GM19351 (cell line): ENCODE data around the gene AIRE.
"Not testable (repeated sequence)": the region's sequence is repeated elsewhere in the genome, so short reads cannot be mapped to it uniquely, and the experiment has no call there.

Experiments used
- ATAC-seq: cut with Tn5 transposase; IDR thresholded peaks from one replicate; pipeline ENCODE4 v1.9.1; 2021; ENCODE audit warnings: mild to moderate bottlenecking, moderate library complexity; ENCODE audit not compliant: unreplicated experiment

AIRE gene

GRCh38 chr21:44265734-44266270 is 19.9 kb upstream of the AIRE start:
- ATAC-seq, result no peak

GRCh38 chr21:44267655-44268142 is 18.0 kb upstream of the AIRE start:
- ATAC-seq, result no peak

GRCh38 chr21:44269090-44269489 is 16.6 kb upstream of the AIRE start:
- no peak for ATAC-seq

GRCh38 chr21:44271558-44272283 is 14.0 kb upstream of the AIRE start:
- no peak for ATAC-seq

GRCh38 chr21:44272284-44272858 is 13.3 kb upstream of the AIRE start:
- ATAC-seq, result no peak

GRCh38 chr21:44273046-44273445 is 12.6 kb upstream of the AIRE start:
- no peak for ATAC-seq

GRCh38 chr21:44275041-44275440 is 10.6 kb upstream of the AIRE start:
- ATAC-seq, result no peak

GRCh38 chr21:44279354-44280260 is 6.1 kb upstream of the AIRE start:
- no peak for ATAC-seq

GRCh38 chr21:44281801-44282200 is 3.9 kb upstream of the AIRE start:
- no peak for ATAC-seq

GRCh38 chr21:44282370-44282769 is 3.3 kb upstream of the AIRE start:
- no peak for ATAC-seq

- not testable (repeated sequence) for ATAC-seq
Measured at GRCh38 chr21:44283211-44283785, 2.4 kb upstream of the AIRE start.

- ATAC-seq, result no peak
Measured at GRCh38 chr21:44283948-44284347, 1.7 kb upstream of the AIRE start.

GRCh38 chr21:44286086-44286715 is 525 bp downstream of the AIRE start:
- no peak for ATAC-seq

- no peak for ATAC-seq
Measured at GRCh38 chr21:44286716-44287632, 1.3 kb downstream of the AIRE start.

- ATAC-seq, result no peak
Measured at GRCh38 chr21:44288251-44289110, 2.8 kb downstream of the AIRE start.

- ATAC-seq, result no peak
Measured at GRCh38 chr21:44289381-44290010, 3.8 kb downstream of the AIRE start.

GRCh38 chr21:44290327-44291077 is 4.8 kb downstream of the AIRE start:
- ATAC-seq, result no peak
